GM18858 (cell line): ENCODE measurements around the gene FRAT1.

ENCODE experiments used
- ATAC-seq: cut with Tn5 transposase; IDR thresholded peaks from one replicate; pipeline ENCODE4 v1.9.1; 2021; ENCODE audit not compliant: unreplicated experiment

Gene FRAT1

DNA sequence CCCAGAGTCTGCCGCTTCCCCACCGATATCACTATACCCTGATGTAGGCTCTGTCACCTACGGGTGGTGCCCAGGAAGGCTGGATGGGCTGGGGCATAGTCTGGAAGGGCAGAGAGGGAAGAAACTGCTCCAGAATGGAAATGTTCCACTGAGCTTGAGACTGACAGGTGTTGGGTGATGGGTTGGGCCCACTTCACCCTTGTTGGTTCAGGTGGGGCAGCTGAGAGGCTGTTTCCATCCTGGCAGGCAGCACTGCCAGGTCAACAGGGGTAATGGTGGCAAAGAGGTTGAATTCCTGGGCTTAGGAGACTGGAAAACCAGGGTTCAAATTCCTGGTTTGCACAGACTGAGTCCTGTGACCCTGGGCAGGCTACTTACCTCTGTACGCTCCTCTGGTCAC is 44.0 kb downstream of the FRAT1 start:
- no peak for ATAC-seq

DNA sequence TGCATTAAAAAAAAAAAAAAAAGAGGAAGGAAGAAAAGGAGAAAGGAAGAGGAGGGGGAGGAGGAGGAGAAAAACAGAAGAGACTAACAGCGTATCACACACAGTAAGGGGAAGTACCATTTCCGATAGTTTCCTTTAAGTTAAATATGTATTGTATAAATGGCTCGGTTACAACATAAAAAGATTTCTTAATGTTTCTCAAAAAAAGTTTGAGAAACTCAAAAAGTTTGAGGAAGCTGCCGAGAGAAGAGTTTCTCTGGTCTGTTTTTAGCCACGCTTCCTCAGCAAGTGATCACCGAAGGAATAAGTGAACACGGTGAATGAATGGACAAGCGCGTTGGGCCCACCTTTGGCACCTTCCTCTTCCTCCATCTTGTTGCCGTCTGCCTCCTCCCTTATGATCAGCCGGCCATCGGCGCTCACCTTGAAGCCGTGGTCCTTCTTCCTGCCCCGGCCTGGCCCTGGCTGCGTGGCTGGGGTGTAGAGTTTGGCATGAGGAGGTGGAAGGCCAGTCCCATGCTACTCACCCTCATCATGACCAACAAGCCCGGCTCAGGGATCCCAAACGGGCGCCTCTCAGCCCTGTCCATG is 46.8 kb downstream of the FRAT1 start:
- ATAC-seq, result no peak

DNA sequence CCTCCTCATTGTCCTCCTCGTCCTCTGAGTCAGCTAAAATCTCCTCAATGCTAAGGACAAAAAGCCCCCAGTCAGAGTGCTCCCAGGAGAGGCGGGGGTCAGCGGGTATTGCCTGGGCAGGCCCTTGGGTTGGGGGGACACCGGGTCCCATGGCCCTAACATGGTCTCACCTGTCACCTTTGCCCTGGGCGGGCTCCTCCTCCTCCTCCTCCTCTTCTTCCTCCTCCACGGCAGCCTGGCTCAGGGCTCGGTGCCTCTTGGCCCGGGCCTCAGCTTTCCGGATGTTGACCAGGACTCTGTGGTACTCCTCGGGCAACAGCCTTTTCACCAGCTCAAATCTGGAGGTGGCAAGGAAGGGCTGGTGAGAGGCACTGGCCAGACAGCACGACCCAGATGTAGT is 47.5 kb downstream of the FRAT1 start:
- no peak for ATAC-seq

DNA sequence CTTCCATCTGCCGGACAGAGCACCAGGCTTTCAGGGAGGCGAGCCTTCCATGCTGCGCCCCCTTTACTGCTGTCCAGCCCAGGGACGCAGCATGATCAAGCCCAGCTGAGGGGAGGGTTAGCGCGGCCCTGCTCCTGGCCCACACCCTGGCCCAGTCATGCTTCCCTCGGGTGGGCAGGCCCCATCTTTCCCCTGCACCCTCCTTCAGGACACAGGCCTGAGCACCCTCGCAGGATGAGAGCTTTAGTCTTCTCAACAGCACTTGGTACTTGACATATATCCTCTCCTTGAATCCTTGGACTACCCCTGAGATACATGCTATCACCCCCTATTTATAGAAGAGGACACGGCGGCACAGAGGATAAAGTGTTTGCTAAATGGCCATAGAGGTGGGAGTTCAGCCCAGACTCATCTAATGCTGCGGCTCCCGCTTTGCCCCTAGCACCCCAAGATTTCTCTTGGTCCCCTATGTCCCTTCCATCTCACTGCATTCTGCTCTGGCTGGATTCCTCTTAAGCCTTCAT is 48.1 kb downstream of the FRAT1 start:
- no peak for ATAC-seq
